ENCODE data around the gene NPSR1.

GRCh38 chr7:34825221-34825620, 167.2 kb downstream of the NPSR1 start:
- TF ChIP-seq POLR2A (IDR thresholded peaks at IDR 0.05; ENCODE audit: extremely low read depth, insufficient read length) (no peak), CTCF (IDR thresholded peaks at IDR 0.05; ENCODE audit: low read depth, low read length) (no peak), MYC (IDR thresholded peaks at IDR 0.05; ENCODE audit: low read depth, low read length) (no peak), MAX (IDR thresholded peaks at IDR 0.05; ENCODE audit: low read depth, low read length) (no peak)
